H1 (cell line): Measurements from ENCODE around the gene ARHGAP10. TPM values are rescaled to one million over a fixed set of nuclear protein-coding genes. Genes with fewer than 3 reads are reported as not detected.

Experiments used
- BCL11A ChIP-seq, 2 experiments: IDR thresholded peaks; one replicate each; pipeline ENCODE4 v1.6.1; 2011; ENCODE audit warnings: low read depth in 2 of 2, low read length in 2 of 2, mild to moderate bottlenecking in 2 of 2
- CBX8 ChIP-seq: fragments of 300-800, 300-1000 bp; sonication (generic); IDR thresholded peaks from 2 replicates; pipeline ENCODE4 v1.7.1; 2016; ENCODE audit warnings: low read depth, low read length, borderline replicate concordance
- FOSL1 ChIP-seq: IDR thresholded peaks from 2 replicates; pipeline ENCODE4 v1.6.1; 2011; ENCODE audit warnings: mild to moderate bottlenecking, low read depth, low read length, moderate library complexity; ENCODE audit not compliant: insufficient read depth
- MAFK ChIP-seq: IDR thresholded peaks from 2 replicates; pipeline ENCODE4 v1.6.1; 2012; ENCODE audit warnings: low read depth, mild to moderate bottlenecking, improper control_type of control experiment, low read length
- polyA plus RNA-seq, 7 experiments: library from polyadenylated mRNA; depleted of rRNA in 3 of 7; stranded (reverse) in 5 of 7; unstranded in 2 of 7; fragments of >200 nt in 5 of 7; fragments of 200-250 nt in 2 of 7; gene quantifications; 1 replicate in 5 of 7; 2 replicates in 1 of 7; 4 replicates in 1 of 7; pipeline versions ENCODE4 v1.2.1 to v1.2.3, GENCODE V29; 2011 to 2013; ENCODE audit warnings: missing spikeins in 2 of 7, mixed read lengths in 2 of 7
- total RNA-seq: library from RNA; stranded (reverse); fragmentation: NEBNext Ultra II Directional; extraction: Animal tissue kit (Norgen Biotek cat#: 25700); gene quantifications from 2 replicates; pipeline ENCODE4 v1.2.1, GENCODE V29; 2021

Gene ARHGAP10
- total and polyA plus RNA-seq, 2 of the 8 experiments (the other 6 are each of a cell fraction or from before 2014, with no cell fraction given), result 3.7 to 6.1 TPM

- TF ChIP-seq CBX8 (no peak), FOSL1 (no peak), BCL11A (IDR thresholded peaks at IDR 0.05; ENCODE audit: low read depth in 2 of 2, low read length in 2 of 2) (no peak), MAFK (no peak)
These were observed 328.6 kb downstream of the ARHGAP10 start (continued) for GRCh38 chr4:148060264-148061140.
